Measurements from ENCODE around the gene CSF1. TPM values are rescaled to one million over a fixed set of nuclear protein-coding genes. Genes with fewer than 3 reads are reported as not detected.

The CSF1 gene
- total and polyA plus RNA-seq, 2 of the 13 experiments (the other 11 are each of a cell fraction or from before 2014, with no cell fraction given): 4.6 to 13.3 TPM

- TF ChIP-seq MAFF (IDR thresholded peaks at IDR 0.05; ENCODE audit: low read depth, low read length): no peak
- no peak for TF ChIP-seq BCL6 (CRISPR knock-in tag; IDR thresholded peaks at IDR 0.05)
- no peak for TF ChIP-seq GTF2F1 (IDR thresholded peaks at IDR 0.05; ENCODE audit: low read length)
- TF ChIP-seq ZNF773 (CRISPR knock-in tag; IDR thresholded peaks at IDR 0.05; ENCODE audit: borderline replicate concordance): no peak
- 0 out of 2 replicates have a peak, but pooled peaks have one; percentile 41 for TF ChIP-seq SMAD3 (CRISPR knock-in tag; IDR thresholded peaks at IDR 0.05)
- no peak for TF ChIP-seq ISX (CRISPR knock-in tag; conservative IDR thresholded peaks at IDR 0.05)
- no peak for TF ChIP-seq TAF15 (IDR thresholded peaks at IDR 0.05; ENCODE audit: low read depth, low read length, poor library complexity, severe bottlenecking)
- TF ChIP-seq YY1 (IDR thresholded peaks at IDR 0.05; ENCODE audit: insufficient read depth, insufficient replicate concordance, low read depth, low read length): no peak
- TF ChIP-seq RARA (CRISPR knock-in tag; IDR thresholded peaks at IDR 0.05): peak; percentile 75
- TF ChIP-seq KDM1A (CRISPR knock-in tag; IDR thresholded peaks at IDR 0.05): no peak
- TF ChIP-seq POGZ (CRISPR knock-in tag; IDR thresholded peaks at IDR 0.05): peak; percentile 76
- TF ChIP-seq ZNF816 (CRISPR knock-in tag; IDR thresholded peaks at IDR 0.05; ENCODE audit: borderline replicate concordance): no peak
- TF ChIP-seq PITX1 (CRISPR knock-in tag; IDR thresholded peaks at IDR 0.05): peak; percentile 83
- TF ChIP-seq NCOR1 (IDR thresholded peaks at IDR 0.05; ENCODE audit: borderline replicate concordance, low read length): no peak
- no peak for TF ChIP-seq SPEN (CRISPR knock-in tag; IDR thresholded peaks at IDR 0.05; ENCODE audit: low read depth)
- TF ChIP-seq ZNF878 (CRISPR knock-in tag; IDR thresholded peaks at IDR 0.05): 0 out of 2 replicates have a peak, but pooled peaks have one; percentile 39
- TF ChIP-seq HOXA9 (CRISPR knock-in tag; IDR thresholded peaks at IDR 0.05; ENCODE audit: borderline replicate concordance): no peak
- no peak for TF ChIP-seq REL (CRISPR knock-in tag; conservative IDR thresholded peaks at IDR 0.05)
- no peak for TF ChIP-seq ASH2L (IDR thresholded peaks at IDR 0.05; ENCODE audit: insufficient read length, low read depth, low read length)
- TF ChIP-seq DZIP1 (CRISPR knock-in tag; IDR thresholded peaks at IDR 0.05): no peak
- no peak for TF ChIP-seq ZNF589 (CRISPR knock-in tag; conservative IDR thresholded peaks at IDR 0.05)
- 0 out of 2 replicates have a peak, but pooled peaks have one; percentile 13 for TF ChIP-seq NFYC (CRISPR knock-in tag; IDR thresholded peaks at IDR 0.05)
- no peak for TF ChIP-seq ZNF446 (CRISPR knock-in tag; IDR thresholded peaks at IDR 0.05)
- no peak for TF ChIP-seq U2AF2 (IDR thresholded peaks at IDR 0.05; ENCODE audit: low read depth, low read length)
- no peak for TF ChIP-seq NFRKB (IDR thresholded peaks at IDR 0.05)
- peak; percentile 86 for TF ChIP-seq PPARG (CRISPR knock-in tag; conservative IDR thresholded peaks at IDR 0.05)
- TF ChIP-seq PLSCR1 (CRISPR knock-in tag; IDR thresholded peaks at IDR 0.05; ENCODE audit: borderline replicate concordance): no peak
These were observed 24.8 kb downstream of the CSF1 start (continued) for GRCh38 chr1:109935451-109935900.

Measured in HepG2 (cell line).